Stimulated activated CD4-positive, alpha-beta T cell treated with anti-CD3 and anti-CD28 coated beads, Interleukin-2, amount 100 ng/mL, for 4 hours (primary cell): Measurements from ENCODE around the gene KAZN.

ENCODE experiments used
- DNase-seq: peaks from one replicate; pipeline ENCODE4 v3.0.0-alpha.2; 2020; ENCODE audit warnings: low read depth

The KAZN gene

GRCh38 chr1:14743368-14743767 lies 144.9 kb downstream of the KAZN start:
- no peak for DNase-seq

DNA sequence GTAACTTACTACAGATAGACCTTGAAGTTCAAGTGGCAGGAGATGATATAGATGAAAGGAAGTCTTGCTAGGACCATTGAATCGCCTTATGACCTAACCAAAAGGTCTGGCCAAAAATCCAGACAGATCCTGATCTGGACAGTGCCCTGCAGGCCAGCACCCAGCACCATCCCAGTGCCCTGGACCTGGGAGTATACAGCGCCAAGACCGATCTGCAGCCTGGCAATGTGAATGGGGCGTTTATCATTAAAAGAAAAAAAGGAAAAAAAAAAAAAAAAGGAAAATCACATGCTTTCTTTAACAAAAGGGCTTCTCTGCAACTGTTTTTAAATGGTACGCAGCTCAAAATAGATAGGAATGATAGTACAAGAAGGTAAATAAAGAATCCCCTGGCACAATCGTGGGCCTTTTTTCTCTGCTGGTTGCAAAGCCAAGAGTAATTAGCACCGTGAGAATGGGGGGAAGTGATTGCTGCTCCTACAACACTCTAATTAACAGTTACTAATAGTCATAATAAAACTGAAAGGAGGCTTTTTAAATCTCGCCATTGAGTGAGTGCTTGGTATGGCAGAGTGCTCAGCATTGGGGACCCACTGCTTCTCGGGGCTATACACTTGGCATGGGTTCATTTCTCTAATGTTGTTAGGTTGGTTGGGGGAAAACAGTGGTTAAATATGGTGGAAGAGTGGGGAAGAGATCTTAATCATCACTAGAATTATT lies 146.7 kb downstream of the KAZN start:
- no peak for DNase-seq

GRCh38 chr1:14745789-14746188 lies 147.3 kb downstream of the KAZN start:
- DNase-seq: no peak

DNA sequence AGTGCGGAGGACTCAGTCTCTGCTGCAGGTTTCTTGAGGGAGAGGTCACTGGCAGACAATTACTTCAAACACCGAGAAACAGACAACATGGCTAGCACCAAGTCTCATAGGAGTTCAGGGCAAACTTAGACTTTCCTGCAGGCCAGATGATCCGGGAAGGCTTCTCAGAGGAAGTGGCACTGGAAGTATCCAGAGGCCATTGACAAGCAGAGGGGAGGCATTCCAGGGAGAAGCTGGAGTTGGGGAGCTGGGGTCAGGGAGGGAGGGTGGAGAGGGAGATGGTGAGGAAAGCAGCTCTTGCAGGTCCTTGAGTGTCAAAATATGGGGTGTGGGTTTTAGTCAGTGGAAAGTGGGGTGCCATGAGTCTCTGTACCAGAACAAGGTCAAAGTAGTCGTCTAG lies 147.9 kb downstream of the KAZN start:
- no peak for DNase-seq

DNA sequence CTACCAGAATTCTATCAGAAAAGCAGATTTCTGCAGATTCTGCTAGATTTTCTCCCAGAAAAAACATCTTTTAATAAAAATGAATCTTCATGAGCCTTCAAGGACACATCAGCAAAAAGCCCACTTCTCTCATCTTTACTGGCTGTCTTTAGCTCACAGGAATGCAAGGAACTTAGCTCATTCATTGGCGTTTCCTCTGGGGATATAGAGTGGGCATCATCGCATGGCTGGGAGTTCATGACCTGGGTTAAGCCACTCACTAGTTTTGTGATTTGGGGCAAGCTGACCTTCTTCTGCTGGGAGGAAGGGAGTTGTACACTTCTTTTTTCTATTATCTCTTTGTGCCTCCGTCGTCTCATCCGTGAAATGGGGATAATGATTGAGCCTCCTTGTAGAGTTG lies 149.7 kb downstream of the KAZN start:
- DNase-seq: no peak

GRCh38 chr1:14748977-14749376 lies 150.5 kb downstream of the KAZN start:
- DNase-seq: no peak

DNA sequence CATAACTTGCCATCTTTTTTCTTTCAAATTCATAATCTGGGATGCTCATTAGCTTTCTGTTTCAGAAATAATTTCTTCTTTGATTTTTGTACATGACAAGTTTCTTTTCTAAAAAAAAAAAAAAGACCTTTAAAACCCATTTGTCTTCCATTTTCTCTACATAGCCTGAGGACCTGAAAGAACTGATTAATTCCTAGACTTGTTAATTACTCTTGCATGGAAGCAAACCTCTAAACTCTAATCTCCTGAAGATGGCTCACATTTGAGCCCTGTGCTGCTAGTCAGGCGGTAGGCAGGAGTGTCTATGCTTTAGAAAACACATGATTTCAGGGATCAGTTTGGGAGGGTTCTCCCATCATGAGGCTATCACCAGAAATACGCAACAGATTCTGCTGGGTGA lies 152.0 kb downstream of the KAZN start:
- DNase-seq: no peak

DNA sequence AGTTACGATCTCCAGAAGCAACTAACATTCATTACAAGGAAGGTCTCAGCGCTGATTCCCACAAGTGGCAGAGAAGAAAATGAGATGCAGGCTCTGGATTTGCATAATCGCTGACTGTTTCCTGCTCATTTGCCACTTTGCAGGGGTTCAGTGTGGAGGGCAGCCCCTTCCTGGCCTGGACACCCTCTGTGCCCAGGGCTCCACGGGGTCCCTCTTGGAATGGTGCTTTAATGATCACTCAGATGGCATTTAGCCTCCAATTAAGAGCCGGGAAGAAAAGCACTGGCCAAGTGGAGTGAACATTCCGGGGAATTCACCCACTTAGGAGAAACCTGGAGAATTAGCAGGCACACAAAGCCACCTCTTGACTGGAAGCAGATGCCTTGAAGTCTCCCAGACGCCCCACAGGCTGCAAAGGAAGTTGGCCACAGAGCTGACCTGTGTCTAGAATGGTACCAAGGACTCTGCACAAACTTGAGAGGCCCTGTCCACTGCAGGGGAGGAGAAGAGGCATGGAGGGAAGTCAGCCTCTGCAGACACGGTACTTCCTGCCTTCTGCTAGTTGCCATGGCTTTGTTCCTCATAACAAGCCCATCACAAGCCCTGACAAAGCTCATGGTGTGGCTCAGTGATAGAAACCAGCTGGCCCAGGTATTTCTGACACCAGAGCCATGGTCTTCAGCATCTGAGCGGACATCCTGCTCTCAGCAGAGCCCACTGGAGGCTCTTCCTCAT lies 157.2 kb downstream of the KAZN start:
- no peak for DNase-seq

- no peak for DNase-seq
These were observed 158.3 kb downstream of the KAZN start for GRCh38 chr1:14756589-14757285.

DNA sequence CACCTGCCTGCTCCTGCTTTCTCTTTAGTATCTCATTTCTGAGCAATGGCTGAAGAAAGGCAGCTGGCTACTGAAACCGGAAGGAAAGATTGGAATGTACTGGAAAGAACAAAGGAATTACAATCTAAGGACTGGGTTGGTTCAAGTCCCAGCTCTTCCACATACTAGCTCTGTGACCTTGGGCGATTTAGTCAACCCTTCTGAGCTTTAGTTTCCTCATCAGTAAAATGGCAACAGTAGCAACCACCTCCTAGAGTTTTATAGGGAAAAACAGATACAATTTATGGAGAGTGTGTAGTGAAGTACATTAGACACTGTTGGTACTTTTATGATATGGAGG lies 158.8 kb downstream of the KAZN start:
- DNase-seq: no peak

- no peak for DNase-seq
These were observed 160.7 kb downstream of the KAZN start for GRCh38 chr1:14759042-14759818.

GRCh38 chr1:14759843-14760242 lies 161.4 kb downstream of the KAZN start:
- DNase-seq: no peak

GRCh38 chr1:14760780-14761179 lies 162.3 kb downstream of the KAZN start:
- DNase-seq: no peak

GRCh38 chr1:14761291-14762153 lies 163.0 kb downstream of the KAZN start:
- DNase-seq: no peak

DNA sequence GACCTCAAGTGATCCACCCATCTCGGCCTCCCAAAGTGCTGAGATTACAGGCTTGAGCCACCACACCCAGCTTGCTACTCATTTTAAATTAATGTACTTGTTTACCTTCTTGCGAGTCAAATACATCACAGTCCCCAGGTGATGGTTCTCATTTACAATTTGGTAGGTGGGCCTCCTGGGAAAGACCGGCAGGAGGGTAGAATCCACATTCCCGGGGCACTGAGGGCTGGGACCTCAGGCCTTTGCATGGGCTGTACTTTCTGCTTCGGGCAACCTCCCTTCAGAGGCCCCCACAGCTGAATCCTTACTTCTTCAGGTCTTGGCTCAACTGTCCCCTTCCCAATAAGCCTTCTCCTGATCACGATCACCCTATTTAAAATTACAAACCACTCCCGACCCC lies 165.5 kb downstream of the KAZN start:
- no peak for DNase-seq

- no peak for DNase-seq
These were observed 167.3 kb downstream of the KAZN start for GRCh38 chr1:14765773-14766172.

DNA sequence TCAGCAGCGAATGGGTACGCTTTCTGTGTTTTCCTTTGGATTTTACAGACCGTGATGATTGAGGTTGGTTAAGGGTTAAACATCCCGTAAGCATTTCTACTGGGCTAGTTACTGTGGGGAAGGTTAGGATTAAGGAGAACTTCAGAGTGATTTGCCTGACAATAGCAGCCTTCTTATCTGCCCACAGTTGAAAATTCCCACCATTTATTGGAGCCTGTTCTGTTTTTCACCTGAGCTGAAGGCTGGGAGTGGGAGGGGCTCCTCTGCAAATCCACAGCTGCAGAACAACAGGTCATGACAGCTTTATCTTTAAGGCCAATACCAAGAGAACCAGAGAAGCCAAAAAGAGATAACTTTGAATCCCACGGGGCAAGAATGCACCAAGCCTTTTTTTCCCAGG lies 168.6 kb downstream of the KAZN start:
- DNase-seq: no peak

GRCh38 chr1:14768582-14769304 lies 170.3 kb downstream of the KAZN start:
- DNase-seq: no peak

GRCh38 chr1:14769486-14770274 lies 171.2 kb downstream of the KAZN start:
- DNase-seq: no peak

DNA sequence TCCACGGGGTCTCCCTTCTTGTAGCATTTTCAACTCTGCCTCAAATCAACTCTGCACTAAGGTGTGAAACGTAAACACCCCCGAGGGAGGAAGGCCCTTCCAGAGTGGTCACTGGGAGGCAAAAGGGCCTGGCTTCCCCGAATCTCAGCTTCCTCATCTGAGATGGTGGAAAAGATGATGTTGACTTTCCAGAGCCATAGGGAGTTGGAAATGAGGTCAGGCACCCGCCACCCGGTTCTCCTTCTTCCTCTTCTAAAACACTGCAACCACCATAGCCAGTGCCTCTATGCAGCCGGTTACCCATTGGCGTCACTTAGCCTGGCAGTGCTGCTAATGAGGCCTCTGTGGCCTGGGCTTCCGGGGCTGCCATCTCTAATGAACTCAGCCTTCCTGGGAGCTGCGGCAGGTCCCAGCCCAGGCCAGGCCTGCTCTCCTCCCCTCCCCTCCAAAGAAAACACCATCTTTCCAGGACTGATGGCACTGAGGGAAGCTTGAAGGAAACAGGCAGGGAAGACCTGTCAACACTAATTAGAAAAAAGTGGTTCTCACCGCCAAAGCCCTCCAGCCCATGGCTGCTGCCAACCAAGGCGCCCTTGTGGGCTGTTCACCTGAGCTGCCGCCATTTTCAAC lies 175.0 kb downstream of the KAZN start:
- no peak for DNase-seq
